Glutamatergic neuron (in vitro differentiated cells): ENCODE results near the gene VPS52. TPM values are rescaled to one million over a fixed set of nuclear protein-coding genes. Genes with fewer than 3 reads are reported as not detected.

Experiments used
- DNase-seq: peaks from one replicate; pipeline ENCODE4 v3.0.0; 2022
- H3K27ac Mint-ChIP-seq: one replicate; pipeline ENCODE4 v1.8.0; 2020; ENCODE audit warnings: mild to moderate bottlenecking, mixed read lengths, inconsistent platforms; ENCODE audit not compliant: unreplicated experiment
- H3K27me3 Mint-ChIP-seq: one replicate; pipeline ENCODE4 v1.8.0; 2020; ENCODE audit warnings: mild to moderate bottlenecking, moderate library complexity, mixed read lengths, inconsistent platforms; ENCODE audit not compliant: unreplicated experiment
- H3K36me3 Mint-ChIP-seq: one replicate; pipeline ENCODE4 v1.8.0; 2020; ENCODE audit warnings: mild to moderate bottlenecking, mixed read lengths, inconsistent platforms; ENCODE audit not compliant: unreplicated experiment
- H3K4me1 Mint-ChIP-seq: one replicate; pipeline ENCODE4 v1.8.0; 2020; ENCODE audit warnings: mild to moderate bottlenecking, low read depth, mixed read lengths, inconsistent platforms; ENCODE audit not compliant: unreplicated experiment
- H3K4me3 Mint-ChIP-seq: one replicate; pipeline ENCODE4 v1.8.0; 2020; ENCODE audit warnings: mild to moderate bottlenecking, mixed read lengths, inconsistent platforms; ENCODE audit not compliant: unreplicated experiment
- H3K9me3 Mint-ChIP-seq: one replicate; pipeline ENCODE4 v1.8.0; 2020; ENCODE audit warnings: mild to moderate bottlenecking, moderate library complexity, mixed read lengths, inconsistent platforms; ENCODE audit not compliant: unreplicated experiment
- CTCF ChIP-seq: fragments of 200-600 bp; sonication (generic); IDR thresholded peaks from one replicate; pipeline ENCODE4 v1.5.0; 2021; ENCODE audit not compliant: partially characterized antibody, unreplicated experiment
- total RNA-seq: library from RNA; stranded (reverse); fragmentation: NEBNext Ultra II Directional; extraction: Animal tissue kit (Norgen Biotek cat#: 25700); gene quantifications from one replicate; pipeline ENCODE4 v1.2.1, GENCODE V29; 2021; ENCODE audit not compliant: unreplicated experiment

The VPS52 gene
- total RNA-seq, 1 donor from 2014 or later = 50.9 TPM

GRCh38 chr6:33318426-33319073 lies 46.9 kb upstream of the VPS52 start:
- no peak for TF ChIP-seq CTCF
- Mint-ChIP-seq H3K4me3 (peak overlapping the region; percentile 92), H3K36me3 (no peaks in the 10 kb centered on the region), H3K4me1 (peaks cover 23% of the 10 kb centered on the region), H3K27ac (peak overlapping the region; percentile 87), H3K27me3 (peaks cover 21% of the 10 kb centered on the region), H3K9me3 (peaks cover 17% of the 10 kb centered on the region)
- no peak for DNase-seq

GRCh38 chr6:33317669-33318425 lies 46.2 kb upstream of the VPS52 start, which contains the start of gene ZBTB22:
Gene ZBTB22, minus strand, starts transcription at chr6:33317744. Its CDS starts 828 bp downstream, at chr6:33316916.
- DNase-seq = peak; percentile 99
- H3K9me3 Mint-ChIP-seq = peaks cover 15% of the 10 kb centered on the region
- peaks cover 14% of the 10 kb centered on the region for H3K27me3 Mint-ChIP-seq
- peaks cover 24% of the 10 kb centered on the region for H3K4me1 Mint-ChIP-seq
- H3K4me3 Mint-ChIP-seq = peak within 1 kb of the TSS; percentile 92
- no peaks in the 10 kb centered on the region for H3K36me3 Mint-ChIP-seq
- H3K27ac Mint-ChIP-seq = peak within 1 kb of the TSS; percentile 87
- no peak for TF ChIP-seq CTCF

GRCh38 chr6:33317419-33317668 lies 45.7 kb upstream of the VPS52 start:
- peaks cover 15% of the 10 kb centered on the region for H3K9me3 Mint-ChIP-seq
- peaks cover 23% of the 10 kb centered on the region for H3K4me1 Mint-ChIP-seq
- H3K27ac Mint-ChIP-seq = peak overlapping the region; percentile 33
- H3K4me3 Mint-ChIP-seq = peak overlapping the region; percentile 81
- H3K27me3 Mint-ChIP-seq = peaks cover 10% of the 10 kb centered on the region
- no peak for TF ChIP-seq CTCF
- no peak for DNase-seq
- no peaks in the 10 kb centered on the region for H3K36me3 Mint-ChIP-seq

- Mint-ChIP-seq H3K9me3 (peaks cover 15% of the 10 kb centered on the region), H3K4me1 (peaks cover 18% of the 10 kb centered on the region), H3K36me3 (no peaks in the 10 kb centered on the region), H3K27me3 (peaks cover 9% of the 10 kb centered on the region), H3K27ac (peak overlapping the region; percentile 33), H3K4me3 (peak overlapping the region; percentile 81)
- DNase-seq = no peak
- no peak for TF ChIP-seq CTCF
These were observed 45.1 kb upstream of the VPS52 start for GRCh38 chr6:33316603-33317418.
